ENCODE data around the gene CACNA2D1.
A peak's percentile ranks its signal among the peaks of the same experiment; 100 is the strongest.
"Not testable (repeated sequence)": the region's sequence is repeated elsewhere in the genome, so short reads cannot be mapped to it uniquely, and the experiment has no call there.

CACNA2D1 gene

GRCh38 chr7:82434275-82435022 is 9.1 kb downstream of the CACNA2D1 start:
- no peak for DNase-seq (ENCODE audit: low spot score)

- no peak for DNase-seq (ENCODE audit: low spot score)
Observed at GRCh38 chr7:82433507-82433906, 10.1 kb downstream of the CACNA2D1 start.

- DNase-seq (ENCODE audit: low spot score) = not testable (repeated sequence)
Observed at GRCh38 chr7:82432743-82433142, 10.8 kb downstream of the CACNA2D1 start.

GRCh38 chr7:82430500-82431465 is 12.8 kb downstream of the CACNA2D1 start:
- no peak for DNase-seq (ENCODE audit: low spot score)

GRCh38 chr7:82429408-82429807 is 14.2 kb downstream of the CACNA2D1 start:
- no peak for DNase-seq (ENCODE audit: low spot score)

GRCh38 chr7:82428186-82428961 is 15.2 kb downstream of the CACNA2D1 start:
- DNase-seq (ENCODE audit: low spot score) = no peak

GRCh38 chr7:82423446-82423845 is 20.1 kb downstream of the CACNA2D1 start:
- no peak for DNase-seq (ENCODE audit: low spot score)

- no peak for DNase-seq (ENCODE audit: low spot score)
Observed at GRCh38 chr7:82419200-82419599, 24.4 kb downstream of the CACNA2D1 start.

GRCh38 chr7:82417898-82418297 is 25.7 kb downstream of the CACNA2D1 start:
- DNase-seq (ENCODE audit: low spot score) = no peak

GRCh38 chr7:82416402-82416801 is 27.2 kb downstream of the CACNA2D1 start:
- no peak for DNase-seq (ENCODE audit: low spot score)

- no peak for DNase-seq (ENCODE audit: low spot score)
Observed at GRCh38 chr7:82414389-82414788, 29.2 kb downstream of the CACNA2D1 start.

- DNase-seq (ENCODE audit: low spot score) = no peak
Observed at GRCh38 chr7:82413237-82413636, 30.3 kb downstream of the CACNA2D1 start.

GRCh38 chr7:82411732-82412131 is 31.8 kb downstream of the CACNA2D1 start:
- DNase-seq (ENCODE audit: low spot score) = no peak

GRCh38 chr7:82410461-82410860 is 33.1 kb downstream of the CACNA2D1 start:
- peak; percentile 74 for DNase-seq (ENCODE audit: low spot score)

GRCh38 chr7:82406937-82407336 is 36.6 kb downstream of the CACNA2D1 start:
- DNase-seq (ENCODE audit: low spot score) = no peak

GRCh38 chr7:82405301-82405700 is 38.3 kb downstream of the CACNA2D1 start:
- no peak for DNase-seq (ENCODE audit: low spot score)

- DNase-seq (ENCODE audit: low spot score) = no peak
Observed at GRCh38 chr7:82404652-82405051, 38.9 kb downstream of the CACNA2D1 start.

GRCh38 chr7:82404094-82404493 is 39.5 kb downstream of the CACNA2D1 start:
- DNase-seq (ENCODE audit: low spot score) = no peak

- DNase-seq (ENCODE audit: low spot score) = no peak
Observed at GRCh38 chr7:82397879-82398524, 45.6 kb downstream of the CACNA2D1 start.

- no peak for DNase-seq (ENCODE audit: low spot score)
Observed at GRCh38 chr7:82396343-82396742, 47.2 kb downstream of the CACNA2D1 start.

GRCh38 chr7:82395147-82395546 is 48.4 kb downstream of the CACNA2D1 start:
- no peak for DNase-seq (ENCODE audit: low spot score)

- no peak for DNase-seq (ENCODE audit: low spot score)
Observed at GRCh38 chr7:82393840-82394220, 49.7 kb downstream of the CACNA2D1 start.

All from putamen (tissue), 1 donor.